GM23338 (cell line): ENCODE results near the gene DPYSL5. TPM values are rescaled to one million over a fixed set of nuclear protein-coding genes. Genes with fewer than 3 reads are reported as not detected.
A peak's percentile ranks its signal among the peaks of the same experiment; 100 is the strongest.

Experiments used
- ATAC-seq: fragments of 200-7000 bp; cut with Tn5 transposase; 3 replicates; pipeline ENCODE4 v1.9.1; 2020
- DNase-seq: peaks from one replicate; pipeline ENCODE4 v3.0.0-alpha.2; 2015; ENCODE audit warnings: low spot score
- H2AFZ ChIP-seq: fragments of 200-600 bp; sonication (generic); 2 replicates; pipeline ENCODE4 v1.8.0; 2016; ENCODE audit warnings: antibody characterized with exemption, mild to moderate bottlenecking, moderate library complexity
- H3F3A ChIP-seq: fragments of 200-600 bp; sonication (generic); replicated peaks from 2 replicates; pipeline ENCODE4 v1.8.0; 2017; ENCODE audit warnings: antibody characterized with exemption, mixed run types, low read depth
- H3K27ac ChIP-seq: fragments of 200-600 bp; sonication (generic); 2 replicates; pipeline ENCODE4 v1.6.1; 2016; ENCODE audit warnings: low read depth
- H3K27me3 ChIP-seq: fragments of 200-600 bp; sonication (generic); 2 replicates; pipeline ENCODE4 v1.8.0; 2016; ENCODE audit warnings: mild to moderate bottlenecking, mixed run types, moderate library complexity; ENCODE audit not compliant: insufficient read depth
- H3K36me3 ChIP-seq: fragments of 200-600 bp; sonication (generic); 2 replicates; pipeline ENCODE4 v1.8.0; 2016; ENCODE audit warnings: mild to moderate bottlenecking; ENCODE audit not compliant: insufficient read depth
- H3K4me1 ChIP-seq: fragments of 200-600 bp; sonication (generic); 2 replicates; pipeline ENCODE4 v1.8.0; 2016; ENCODE audit warnings: mild to moderate bottlenecking, moderate library complexity; ENCODE audit not compliant: insufficient read depth
- H3K4me2 ChIP-seq: fragments of 200-600 bp; sonication (generic); 2 replicates; pipeline ENCODE4 v1.7.1; 2017; ENCODE audit warnings: mixed run types
- H3K4me3 ChIP-seq: fragments of 200-600 bp; sonication (generic); 2 replicates; pipeline ENCODE4 v1.6.1; 2016; ENCODE audit warnings: mixed run types
- H3K79me2 ChIP-seq: fragments of 200-600 bp; sonication (generic); replicated peaks from 2 replicates; pipeline ENCODE4 v1.8.0; 2017; ENCODE audit warnings: mild to moderate bottlenecking; ENCODE audit not compliant: insufficient read depth
- H3K9me2 ChIP-seq: fragments of 200-600 bp; sonication (generic); 2 replicates; pipeline ENCODE4 v1.8.0; 2017; ENCODE audit not compliant: insufficient read depth
- H4K20me1 ChIP-seq: fragments of 200-600 bp; sonication (generic); replicated peaks from 2 replicates; pipeline ENCODE4 v1.8.0; 2017; ENCODE audit warnings: mild to moderate bottlenecking; ENCODE audit not compliant: insufficient read depth
- H3K27ac Mint-ChIP-seq: 2 replicates; pipeline ENCODE4 v1.8.0; 2020; ENCODE audit warnings: inconsistent platforms, mild to moderate bottlenecking, moderate library complexity, mixed read lengths
- H3K27me3 Mint-ChIP-seq: 3 replicates; pipeline ENCODE4 v1.8.0; 2022; ENCODE audit warnings: low read depth, mild to moderate bottlenecking, moderate library complexity, mixed read lengths, inconsistent platforms; ENCODE audit not compliant: insufficient read depth, poor library complexity
- H3K36me3 Mint-ChIP-seq: 3 replicates; pipeline ENCODE4 v1.8.0; 2021; ENCODE audit warnings: low read depth, mild to moderate bottlenecking, inconsistent platforms, moderate library complexity, mixed read lengths
- H3K4me1 Mint-ChIP-seq: 3 replicates; pipeline ENCODE4 v1.8.0; 2020; ENCODE audit warnings: mild to moderate bottlenecking, inconsistent platforms, mixed read lengths
- H3K4me3 Mint-ChIP-seq: 3 replicates; pipeline ENCODE4 v1.8.0; 2021; ENCODE audit warnings: moderate library complexity, mild to moderate bottlenecking, inconsistent platforms, mixed read lengths
- H3K9me3 Mint-ChIP-seq: 3 replicates; pipeline ENCODE4 v1.8.0; 2020; ENCODE audit warnings: moderate library complexity, mild to moderate bottlenecking, inconsistent platforms, mixed read lengths
- CREB1 ChIP-seq: fragments of 250-450 bp; sonication (Bioruptor Pico); IDR thresholded peaks from 2 replicates; pipeline ENCODE4 v1.5.0; 2020; ENCODE audit warnings: low read depth, mild to moderate bottlenecking, moderate library complexity
- EZH2phosphoT487 ChIP-seq: fragments of 200-600 bp; sonication (generic); IDR thresholded peaks from one replicate; pipeline ENCODE4 v1.8.1; 2018; ENCODE audit warnings: antibody characterized with exemption; ENCODE audit not compliant: unreplicated experiment
- STAT1 ChIP-seq: IDR thresholded peaks from one replicate; pipeline ENCODE4 v1.6.1; 2016; ENCODE audit warnings: antibody characterized with exemption; ENCODE audit not compliant: unreplicated experiment
- ZNF114 ChIP-seq: fragments of 250-450 bp; sonication (Bioruptor Pico); IDR thresholded peaks from 2 replicates; pipeline ENCODE4 v1.5.0; 2020; ENCODE audit warnings: mild to moderate bottlenecking, moderate library complexity
- polyA plus RNA-seq: library from polyadenylated mRNA; unstranded; fragments of >200 nt; fragmentation: Nextera tagmentation; extraction: Ambion mirVana; gene quantifications from 2 replicates; pipeline ENCODE4 v1.2.1, GENCODE V29; 2016
- total RNA-seq: library from RNA; depleted of rRNA; stranded (reverse); fragments of >200 nt; shearing (Covaris generic); gene quantifications from 2 replicates; pipeline ENCODE4 v1.2.3, GENCODE V29; 2014
- TF ChIP-seq, protein P1 (sequence below), 2 experiments: fragments of 200-600 bp in 1 of 2; sonication (generic) in 1 of 2; conservative IDR thresholded peaks; 2 replicates each; pipeline versions ENCODE4 v1.5.1 to v1.6.1; 2016 to 2017; ENCODE audit warnings: antibody characterized with exemption in 2 of 2, low read depth in 2 of 2, mild to moderate bottlenecking in 2 of 2, moderate library complexity in 1 of 2
- TF ChIP-seq, protein P2 (sequence below): fragments of 250-450 bp; sonication (Bioruptor Pico); IDR thresholded peaks from 2 replicates; pipeline ENCODE4 v1.5.0; 2020; ENCODE audit warnings: mild to moderate bottlenecking, moderate library complexity

Gene DPYSL5
- total and polyA plus RNA-seq, 2 experiments from 2014 or later, result 3.1 to 8.1 TPM

DNA sequence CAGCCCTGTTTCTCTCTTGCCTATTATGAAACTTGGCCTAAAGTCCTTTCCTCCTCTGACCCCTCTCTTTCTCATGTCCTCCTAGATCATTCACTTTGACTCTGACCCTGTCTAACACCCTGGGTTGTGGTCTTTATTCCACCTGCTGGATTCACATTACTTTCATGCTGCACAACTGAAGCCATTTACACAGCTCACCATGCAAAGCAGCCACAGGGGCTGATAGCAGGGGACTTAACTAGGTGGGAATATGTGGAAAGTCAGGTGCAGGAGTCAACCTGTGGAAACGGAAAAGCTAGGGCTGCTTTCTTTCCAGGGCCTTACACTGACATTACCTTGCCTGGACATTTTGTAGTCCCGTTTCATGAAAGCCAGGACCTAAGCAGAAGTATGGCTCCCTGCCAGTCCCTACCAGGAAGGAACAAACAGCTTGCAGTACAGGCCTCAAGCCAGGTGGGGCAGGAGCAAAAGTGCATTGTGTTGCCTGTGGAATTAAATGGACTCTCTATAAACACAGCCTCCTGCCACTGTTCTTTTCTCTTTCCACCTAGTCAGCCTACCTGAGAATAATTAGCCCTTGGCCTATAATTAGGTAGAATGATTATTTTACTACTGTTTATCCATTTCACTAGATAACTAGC is 134.3 kb downstream of the DPYSL5 start:
- TF ChIP-seq, protein P1, sequence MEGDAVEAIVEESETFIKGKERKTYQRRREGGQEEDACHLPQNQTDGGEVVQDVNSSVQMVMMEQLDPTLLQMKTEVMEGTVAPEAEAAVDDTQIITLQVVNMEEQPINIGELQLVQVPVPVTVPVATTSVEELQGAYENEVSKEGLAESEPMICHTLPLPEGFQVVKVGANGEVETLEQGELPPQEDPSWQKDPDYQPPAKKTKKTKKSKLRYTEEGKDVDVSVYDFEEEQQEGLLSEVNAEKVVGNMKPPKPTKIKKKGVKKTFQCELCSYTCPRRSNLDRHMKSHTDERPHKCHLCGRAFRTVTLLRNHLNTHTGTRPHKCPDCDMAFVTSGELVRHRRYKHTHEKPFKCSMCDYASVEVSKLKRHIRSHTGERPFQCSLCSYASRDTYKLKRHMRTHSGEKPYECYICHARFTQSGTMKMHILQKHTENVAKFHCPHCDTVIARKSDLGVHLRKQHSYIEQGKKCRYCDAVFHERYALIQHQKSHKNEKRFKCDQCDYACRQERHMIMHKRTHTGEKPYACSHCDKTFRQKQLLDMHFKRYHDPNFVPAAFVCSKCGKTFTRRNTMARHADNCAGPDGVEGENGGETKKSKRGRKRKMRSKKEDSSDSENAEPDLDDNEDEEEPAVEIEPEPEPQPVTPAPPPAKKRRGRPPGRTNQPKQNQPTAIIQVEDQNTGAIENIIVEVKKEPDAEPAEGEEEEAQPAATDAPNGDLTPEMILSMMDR (conservative IDR thresholded peaks at IDR 0.05; ENCODE audit: low read depth in 2 of 2), result peak; percentile 9 to 23; a peak in 2 of 4 replicates
- TF ChIP-seq CREB1 (CRISPR knock-in tag), result no peak
- Histone ChIP-seq H3K9me2 (no peaks in the 10 kb centered on the region), H4K20me1 (no peaks in the 10 kb centered on the region), H3K27ac (no peak overlapping the region), H3K36me3 (no peaks in the 10 kb centered on the region), H3F3A (no peaks in the 10 kb centered on the region), H3K4me3 (no peak overlapping the region), H3K27me3 (no peaks in the 10 kb centered on the region), H3K79me2 (no peaks in the 10 kb centered on the region), H3K4me2 (no peak overlapping the region), H3K4me1 (no peaks in the 10 kb centered on the region), H2AFZ (no peak overlapping the region)
- H3K4me1 Mint-ChIP-seq, result no peaks in the 10 kb centered on the region; the same call in 2 of the 3 replicates
- no peaks in the 10 kb centered on the region for H3K9me3 Mint-ChIP-seq
- no peaks in the 10 kb centered on the region for H3K36me3 Mint-ChIP-seq
- peaks cover 1% of the 10 kb centered on the region for H3K27me3 Mint-ChIP-seq
- H3K4me3 Mint-ChIP-seq, result no peak overlapping the region
- DNase-seq (peak; percentile 58), ATAC-seq (peak; percentile 98)
- H3K27ac Mint-ChIP-seq, result no peak overlapping the region

DNA sequence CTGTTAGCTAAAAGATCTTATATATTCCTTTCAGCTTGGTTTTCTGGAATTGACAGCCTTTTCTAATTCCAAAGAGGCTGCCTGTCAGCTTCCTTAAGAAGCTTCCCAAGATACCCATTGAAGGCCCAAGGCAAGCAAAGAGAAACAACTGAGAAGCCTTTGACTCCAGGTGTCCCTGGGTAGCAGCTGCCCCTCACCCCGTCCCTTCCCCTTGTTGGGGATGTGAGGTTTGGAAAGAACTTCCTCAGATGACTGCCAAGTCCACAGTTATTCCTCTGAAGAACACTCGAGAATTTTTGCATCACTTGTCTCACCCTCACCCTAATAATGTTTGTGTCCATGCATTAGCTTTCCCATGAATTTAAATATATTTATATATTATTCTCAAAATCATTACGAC is 135.8 kb downstream of the DPYSL5 start:
- H3K36me3 Mint-ChIP-seq, result no peaks in the 10 kb centered on the region
- no peak overlapping the region for H3K4me3 ChIP-seq
- TF ChIP-seq, protein P2, sequence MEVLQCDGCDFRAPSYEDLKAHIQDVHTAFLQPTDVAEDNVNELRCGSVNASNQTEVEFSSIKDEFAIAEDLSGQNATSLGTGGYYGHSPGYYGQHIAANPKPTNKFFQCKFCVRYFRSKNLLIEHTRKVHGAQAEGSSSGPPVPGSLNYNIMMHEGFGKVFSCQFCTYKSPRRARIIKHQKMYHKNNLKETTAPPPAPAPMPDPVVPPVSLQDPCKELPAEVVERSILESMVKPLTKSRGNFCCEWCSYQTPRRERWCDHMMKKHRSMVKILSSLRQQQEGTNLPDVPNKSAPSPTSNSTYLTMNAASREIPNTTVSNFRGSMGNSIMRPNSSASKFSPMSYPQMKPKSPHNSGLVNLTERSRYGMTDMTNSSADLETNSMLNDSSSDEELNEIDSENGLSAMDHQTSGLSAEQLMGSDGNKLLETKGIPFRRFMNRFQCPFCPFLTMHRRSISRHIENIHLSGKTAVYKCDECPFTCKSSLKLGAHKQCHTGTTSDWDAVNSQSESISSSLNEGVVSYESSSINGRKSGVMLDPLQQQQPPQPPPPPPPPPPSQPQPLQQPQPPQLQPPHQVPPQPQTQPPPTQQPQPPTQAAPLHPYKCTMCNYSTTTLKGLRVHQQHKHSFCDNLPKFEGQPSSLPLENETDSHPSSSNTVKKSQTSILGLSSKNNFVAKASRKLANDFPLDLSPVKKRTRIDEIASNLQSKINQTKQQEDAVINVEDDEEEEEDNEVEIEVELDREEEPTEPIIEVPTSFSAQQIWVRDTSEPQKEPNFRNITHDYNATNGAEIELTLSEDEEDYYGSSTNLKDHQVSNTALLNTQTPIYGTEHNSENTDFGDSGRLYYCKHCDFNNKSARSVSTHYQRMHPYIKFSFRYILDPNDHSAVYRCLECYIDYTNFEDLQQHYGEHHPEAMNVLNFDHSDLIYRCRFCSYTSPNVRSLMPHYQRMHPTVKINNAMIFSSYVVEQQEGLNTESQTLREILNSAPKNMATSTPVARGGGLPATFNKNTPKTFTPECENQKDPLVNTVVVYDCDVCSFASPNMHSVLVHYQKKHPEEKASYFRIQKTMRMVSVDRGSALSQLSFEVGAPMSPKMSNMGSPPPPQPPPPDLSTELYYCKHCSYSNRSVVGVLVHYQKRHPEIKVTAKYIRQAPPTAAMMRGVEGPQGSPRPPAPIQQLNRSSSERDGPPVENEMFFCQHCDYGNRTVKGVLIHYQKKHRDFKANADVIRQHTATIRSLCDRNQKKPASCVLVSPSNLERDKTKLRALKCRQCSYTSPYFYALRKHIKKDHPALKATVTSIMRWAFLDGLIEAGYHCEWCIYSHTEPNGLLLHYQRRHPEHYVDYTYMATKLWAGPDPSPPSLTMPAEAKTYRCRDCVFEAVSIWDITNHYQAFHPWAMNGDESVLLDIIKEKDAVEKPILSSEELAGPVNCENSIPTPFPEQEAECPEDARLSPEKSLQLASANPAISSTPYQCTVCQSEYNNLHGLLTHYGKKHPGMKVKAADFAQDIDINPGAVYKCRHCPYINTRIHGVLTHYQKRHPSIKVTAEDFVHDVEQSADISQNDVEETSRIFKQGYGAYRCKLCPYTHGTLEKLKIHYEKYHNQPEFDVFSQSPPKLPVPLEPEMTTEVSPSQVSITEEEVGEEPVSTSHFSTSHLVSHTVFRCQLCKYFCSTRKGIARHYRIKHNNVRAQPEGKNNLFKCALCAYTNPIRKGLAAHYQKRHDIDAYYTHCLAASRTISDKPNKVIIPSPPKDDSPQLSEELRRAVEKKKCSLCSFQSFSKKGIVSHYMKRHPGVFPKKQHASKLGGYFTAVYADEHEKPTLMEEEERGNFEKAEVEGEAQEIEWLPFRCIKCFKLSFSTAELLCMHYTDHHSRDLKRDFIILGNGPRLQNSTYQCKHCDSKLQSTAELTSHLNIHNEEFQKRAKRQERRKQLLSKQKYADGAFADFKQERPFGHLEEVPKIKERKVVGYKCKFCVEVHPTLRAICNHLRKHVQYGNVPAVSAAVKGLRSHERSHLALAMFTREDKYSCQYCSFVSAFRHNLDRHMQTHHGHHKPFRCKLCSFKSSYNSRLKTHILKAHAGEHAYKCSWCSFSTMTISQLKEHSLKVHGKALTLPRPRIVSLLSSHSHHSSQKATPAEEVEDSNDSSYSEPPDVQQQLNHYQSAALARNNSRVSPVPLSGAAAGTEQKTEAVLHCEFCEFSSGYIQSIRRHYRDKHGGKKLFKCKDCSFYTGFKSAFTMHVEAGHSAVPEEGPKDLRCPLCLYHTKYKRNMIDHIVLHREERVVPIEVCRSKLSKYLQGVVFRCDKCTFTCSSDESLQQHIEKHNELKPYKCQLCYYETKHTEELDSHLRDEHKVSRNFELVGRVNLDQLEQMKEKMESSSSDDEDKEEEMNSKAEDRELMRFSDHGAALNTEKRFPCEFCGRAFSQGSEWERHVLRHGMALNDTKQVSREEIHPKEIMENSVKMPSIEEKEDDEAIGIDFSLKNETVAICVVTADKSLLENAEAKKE (CRISPR knock-in tag), result no peak
- TF ChIP-seq EZH2phosphoT487, result no peak
- TF ChIP-seq, protein P1 (conservative IDR thresholded peaks at IDR 0.05; ENCODE audit: low read depth in 2 of 2), result no peak
- TF ChIP-seq STAT1, result no peak
- TF ChIP-seq CREB1 (CRISPR knock-in tag), result no peak
- TF ChIP-seq ZNF114, result no peak

More for the DNA sequence above, 135.8 kb downstream of the DPYSL5 start:
- ATAC-seq, result no peak
- H3K4me2 ChIP-seq, result no peak overlapping the region
- H3K27ac ChIP-seq, result no peak overlapping the region
- Mint-ChIP-seq H3K4me1 (peaks cover 2% of the 10 kb centered on the region; the same call in 2 of the 3 replicates), H3K9me3 (no peaks in the 10 kb centered on the region), H3K27ac (no peak overlapping the region), H3K27me3 (peaks cover 1% of the 10 kb centered on the region), H3K4me3 (no peak overlapping the region)
- H2AFZ ChIP-seq, result no peak overlapping the region
- DNase-seq, result no peak
- H3K4me1 ChIP-seq, result no peaks in the 10 kb centered on the region
- no peaks in the 10 kb centered on the region for H3K9me2 ChIP-seq
- H3K27me3 ChIP-seq, result no peaks in the 10 kb centered on the region
- H3K36me3 ChIP-seq, result no peaks in the 10 kb centered on the region
- no peaks in the 10 kb centered on the region for H3K79me2 ChIP-seq
- H4K20me1 ChIP-seq, result no peaks in the 10 kb centered on the region; the same call in 1 of the 2 replicates
- H3F3A ChIP-seq, result no peaks in the 10 kb centered on the region
